DND-41 (cell line): Measurements from ENCODE around the gene DLX1.
"Not testable (repeated sequence)": the region's sequence is repeated elsewhere in the genome, so short reads cannot be mapped to it uniquely, and the experiment has no call there.

ENCODE experiments used
- CTCF ChIP-seq: IDR thresholded peaks from 2 replicates; pipeline ENCODE4 v1.5.1; 2012; ENCODE audit warnings: borderline replicate concordance, low read length, moderate library complexity, mild to moderate bottlenecking; ENCODE audit not compliant: poor library complexity, severe bottlenecking; ENCODE audit errors: extremely low read depth
- EZH2 ChIP-seq: IDR thresholded peaks from 3 replicates; pipeline ENCODE4 v1.6.1; 2012; ENCODE audit warnings: borderline replicate concordance, low read depth, mild to moderate bottlenecking, moderate library complexity, low read length, inconsistent platforms; ENCODE audit not compliant: severe bottlenecking

- TF ChIP-seq CTCF, EZH2: not testable (repeated sequence)
Observed at GRCh38 chr2:172060118-172060517, 25.2 kb upstream of the DLX1 start.
